Lower leg skin (tissue), 4 donors: ENCODE results near the gene SLC34A3. TPM values are rescaled to one million over a fixed set of nuclear protein-coding genes. Genes with fewer than 3 reads are reported as not detected.

Experiments used
- DNase-seq, 2 donors: peaks; one replicate each; pipeline ENCODE4 v3.0.0-alpha.2; 2019; ENCODE audit warnings: low spot score in 2 of 2
- H3K4me3 ChIP-seq: fragments of 200-600 bp; sonication (generic); 2 replicates; pipeline ENCODE4 v1.5.1; 2017; ENCODE audit warnings: mild to moderate bottlenecking, low read depth; ENCODE audit not compliant: poor library complexity, severe bottlenecking
- POLR2A ChIP-seq, 2 donors: fragments of 450-650 bp; IDR thresholded peaks; one replicate each; pipeline ENCODE4 v1.6.1; 2016 to 2017; ENCODE audit warnings: antibody characterized with exemption in 2 of 2, mild to moderate bottlenecking in 1 of 2, moderate library complexity in 1 of 2
- WGBS, 2 donors: methylation state at CpG; one replicate each; pipeline ENCODE4 v1.1.5; 2018; 5-methylcytosine and 5-hydroxymethylcytosine counted together
- intact Hi-C: fragments of 100-400 bp; cut with DNase I; formaldehyde crosslinking; loops from one replicate; pipeline ENCODE4 v1.15.0; 2023; ENCODE audit warnings: low total_unique reads
- total RNA-seq, 4 donors: library from RNA; depleted of rRNA; stranded (reverse); fragments of >200 nt; gene quantifications; one replicate each; pipeline ENCODE4 v1.1.0, GENCODE V29; 2016
- TF ChIP-seq, protein P1 (sequence below), 3 donors: fragments of 450-650 bp; IDR thresholded peaks; one replicate each; pipeline ENCODE4 v1.5.1; 2016; ENCODE audit warnings: antibody characterized with exemption in 3 of 3, mild to moderate bottlenecking in 3 of 3, moderate library complexity in 2 of 3

The SLC34A3 gene
- total RNA-seq, 4 donors from 2014 or later: 1.6 TPM; not detected in 3

DNA sequence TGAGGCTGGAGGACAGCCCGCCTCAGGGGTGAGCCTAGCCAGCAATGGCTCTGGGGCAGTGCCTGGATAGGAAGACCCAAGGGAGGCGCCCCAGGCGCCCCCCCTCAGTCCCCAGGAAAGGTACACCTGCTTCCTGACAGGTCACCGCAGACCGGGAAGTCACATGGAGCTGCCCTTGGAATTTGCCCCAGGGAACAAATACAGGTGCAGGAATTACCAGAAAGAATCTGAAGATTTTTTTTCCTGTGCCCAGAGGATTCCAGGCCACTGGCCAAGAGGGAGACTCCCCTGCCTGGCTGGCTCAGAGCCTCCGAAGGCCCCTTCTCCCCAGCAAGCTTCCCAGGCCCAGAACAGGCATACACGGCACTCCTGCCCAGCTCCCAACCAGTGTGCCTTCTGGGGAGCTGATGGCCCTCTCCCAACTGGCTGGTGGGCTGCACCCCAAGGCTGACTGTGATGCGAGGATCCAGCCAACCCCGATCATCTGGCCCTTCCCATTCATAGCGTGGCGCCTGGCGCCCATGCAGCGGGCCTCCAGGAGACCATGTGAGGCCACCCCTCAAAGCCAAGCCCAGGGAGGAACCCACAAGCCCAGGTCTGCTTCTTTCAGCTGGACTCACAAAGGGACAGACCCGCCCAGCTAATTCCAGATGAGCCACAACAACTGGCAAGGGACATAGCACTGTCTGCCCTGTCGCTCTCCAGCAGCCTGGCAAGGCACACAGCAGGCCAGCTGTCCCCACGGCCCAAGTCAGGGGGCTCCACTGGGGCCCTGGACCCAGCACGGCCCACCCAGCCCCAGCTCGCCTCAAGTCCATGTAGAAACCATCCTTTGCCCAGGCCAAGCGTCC lies 32.4 kb upstream of the SLC34A3 start:
- no peak for TF ChIP-seq POLR2A (IDR thresholded peaks at IDR 0.05)
- TF ChIP-seq, protein P1, sequence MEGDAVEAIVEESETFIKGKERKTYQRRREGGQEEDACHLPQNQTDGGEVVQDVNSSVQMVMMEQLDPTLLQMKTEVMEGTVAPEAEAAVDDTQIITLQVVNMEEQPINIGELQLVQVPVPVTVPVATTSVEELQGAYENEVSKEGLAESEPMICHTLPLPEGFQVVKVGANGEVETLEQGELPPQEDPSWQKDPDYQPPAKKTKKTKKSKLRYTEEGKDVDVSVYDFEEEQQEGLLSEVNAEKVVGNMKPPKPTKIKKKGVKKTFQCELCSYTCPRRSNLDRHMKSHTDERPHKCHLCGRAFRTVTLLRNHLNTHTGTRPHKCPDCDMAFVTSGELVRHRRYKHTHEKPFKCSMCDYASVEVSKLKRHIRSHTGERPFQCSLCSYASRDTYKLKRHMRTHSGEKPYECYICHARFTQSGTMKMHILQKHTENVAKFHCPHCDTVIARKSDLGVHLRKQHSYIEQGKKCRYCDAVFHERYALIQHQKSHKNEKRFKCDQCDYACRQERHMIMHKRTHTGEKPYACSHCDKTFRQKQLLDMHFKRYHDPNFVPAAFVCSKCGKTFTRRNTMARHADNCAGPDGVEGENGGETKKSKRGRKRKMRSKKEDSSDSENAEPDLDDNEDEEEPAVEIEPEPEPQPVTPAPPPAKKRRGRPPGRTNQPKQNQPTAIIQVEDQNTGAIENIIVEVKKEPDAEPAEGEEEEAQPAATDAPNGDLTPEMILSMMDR (IDR thresholded peaks at IDR 0.05): no peak
- WGBS, 2 donors: 62 to 63% methylated on average over 15 to 16 of the region's 19 CpGs
- no peak for DNase-seq
- no peak overlapping the region for H3K4me3 ChIP-seq
- intact Hi-C loops: no loop called here

DNA sequence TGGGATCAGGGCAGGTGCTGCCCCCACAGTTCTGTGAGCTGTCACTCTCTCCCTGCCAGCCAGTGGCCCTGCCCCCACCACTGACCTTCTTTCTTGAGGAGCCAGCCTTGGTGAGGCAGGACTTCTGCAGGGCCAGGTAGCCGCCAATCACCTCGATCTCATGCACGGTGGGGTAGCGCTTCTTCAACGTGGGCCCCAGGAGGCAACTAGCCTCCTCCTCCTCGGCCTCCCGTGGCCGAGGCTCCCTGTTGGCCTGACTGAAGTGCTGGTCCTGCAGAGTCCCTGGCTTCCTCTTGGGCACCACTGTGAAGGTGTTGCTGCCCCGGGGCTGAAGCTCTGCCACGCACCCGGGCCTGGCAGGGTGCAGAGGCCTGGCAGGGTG lies 31.8 kb upstream of the SLC34A3 start:
- 82 to 83% methylated on average over 8 of the region's 11 CpGs for WGBS, 2 donors
- intact Hi-C loops: no loop called here
- no peak for DNase-seq
- no peak overlapping the region for H3K4me3 ChIP-seq
- no peak for TF ChIP-seq POLR2A (IDR thresholded peaks at IDR 0.05)
- TF ChIP-seq, protein P1 (IDR thresholded peaks at IDR 0.05): no peak

DNA sequence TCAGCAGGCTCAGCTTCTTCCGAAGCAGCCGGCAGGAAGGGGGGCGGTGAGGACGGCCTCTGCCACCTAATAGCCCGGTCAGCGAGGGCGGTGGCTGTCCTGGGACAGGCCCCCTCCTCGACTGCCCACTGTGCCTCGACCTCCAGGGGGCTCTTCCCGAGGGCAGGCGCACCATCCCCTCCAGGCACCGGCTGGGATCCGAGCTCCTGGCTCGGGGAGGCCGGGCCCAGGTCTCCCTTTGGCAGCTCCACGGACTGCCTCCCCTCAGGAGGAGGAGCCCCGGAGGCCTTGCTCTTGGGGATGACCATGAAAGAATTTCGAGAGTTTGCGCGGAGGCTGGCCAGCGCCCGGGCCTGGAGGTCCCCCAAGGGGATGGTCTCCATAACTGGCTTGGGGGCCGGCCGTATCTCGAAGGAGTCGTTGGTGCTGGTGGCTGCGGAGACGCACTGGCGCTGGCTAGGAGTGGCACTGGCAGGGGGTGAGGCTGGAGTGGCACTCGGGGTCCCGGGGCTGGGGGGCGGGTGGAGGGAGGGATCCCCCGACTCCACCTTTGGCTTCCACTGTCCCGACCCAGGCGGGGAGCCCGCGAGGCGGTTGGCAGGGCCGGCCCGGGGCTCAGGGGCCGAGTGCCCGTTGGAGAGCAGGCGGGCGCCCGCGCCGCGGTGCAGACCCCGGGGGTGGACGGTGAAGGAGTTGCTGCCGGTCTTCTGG lies 31.1 kb upstream of the SLC34A3 start:
- no peak overlapping the region for H3K4me3 ChIP-seq
- intact Hi-C loops: no loop called here
- DNase-seq: no peak
- WGBS, 2 donors: 22 to 35% methylated on average over 10 to 26 of the region's 51 CpGs
- TF ChIP-seq POLR2A (IDR thresholded peaks at IDR 0.05): no peak
- TF ChIP-seq, protein P1 (IDR thresholded peaks at IDR 0.05): no peak

DNA sequence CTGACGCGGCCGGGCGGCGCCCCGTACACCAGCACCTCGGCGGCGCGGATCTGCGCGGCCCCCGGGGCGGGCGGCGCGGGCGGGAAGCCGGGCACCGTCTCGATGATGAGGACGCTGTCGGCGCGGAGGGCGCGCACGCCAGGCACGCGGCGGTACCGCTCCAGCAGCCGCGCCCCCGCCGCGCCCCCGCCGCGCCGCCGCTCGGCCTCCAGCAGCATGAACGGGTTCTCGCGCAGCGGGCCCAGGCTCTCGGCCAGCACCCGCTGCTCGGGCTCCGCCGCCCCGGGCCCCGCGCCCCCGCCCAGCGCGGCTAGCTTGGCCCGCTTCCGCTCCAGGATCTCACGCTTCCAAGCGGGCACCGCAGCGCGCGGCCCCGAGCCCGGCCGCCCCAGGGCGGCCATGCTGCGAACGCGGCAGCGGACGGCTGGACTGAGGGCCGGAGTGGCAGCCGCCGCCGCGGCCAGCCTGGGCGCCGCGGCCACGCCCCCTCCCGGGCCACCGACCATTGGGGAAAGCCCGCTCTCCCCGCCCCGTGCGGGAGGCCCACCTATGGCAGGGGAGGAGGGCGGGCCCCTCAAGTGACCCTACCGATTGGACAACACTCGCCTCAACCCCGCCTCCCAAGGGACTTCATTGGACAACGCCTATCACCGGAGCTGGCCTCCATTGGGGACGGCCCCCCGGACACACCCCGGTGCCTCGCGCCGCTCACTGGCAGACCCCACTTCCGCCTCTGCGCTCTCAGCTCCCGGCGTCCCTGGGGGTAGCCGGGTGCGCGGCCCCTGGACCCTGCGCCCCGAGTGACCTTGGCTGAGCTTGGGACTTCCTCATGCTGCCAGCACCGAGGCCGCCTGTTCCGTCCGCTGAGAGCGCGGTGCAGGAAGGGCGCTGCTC lies 30.1 kb upstream of the SLC34A3 start, which contains the start of gene TPRN:
Gene TPRN (minus strand): TSS at position 431 of the 894 bp plus-strand sequence. CDS start 30 bp downstream, at position 401.
- intact Hi-C loops: no loop called here
- peak within 1 kb of the TSS; percentile 42 for H3K4me3 ChIP-seq
- 0 to 1% methylated on average over 17 to 29 of the region's 118 CpGs for WGBS, 2 donors
- peak; percentile 99 to 100 for DNase-seq
- TF ChIP-seq, protein P1 (IDR thresholded peaks at IDR 0.05): no peak
- no peak for TF ChIP-seq POLR2A (IDR thresholded peaks at IDR 0.05)

DNA sequence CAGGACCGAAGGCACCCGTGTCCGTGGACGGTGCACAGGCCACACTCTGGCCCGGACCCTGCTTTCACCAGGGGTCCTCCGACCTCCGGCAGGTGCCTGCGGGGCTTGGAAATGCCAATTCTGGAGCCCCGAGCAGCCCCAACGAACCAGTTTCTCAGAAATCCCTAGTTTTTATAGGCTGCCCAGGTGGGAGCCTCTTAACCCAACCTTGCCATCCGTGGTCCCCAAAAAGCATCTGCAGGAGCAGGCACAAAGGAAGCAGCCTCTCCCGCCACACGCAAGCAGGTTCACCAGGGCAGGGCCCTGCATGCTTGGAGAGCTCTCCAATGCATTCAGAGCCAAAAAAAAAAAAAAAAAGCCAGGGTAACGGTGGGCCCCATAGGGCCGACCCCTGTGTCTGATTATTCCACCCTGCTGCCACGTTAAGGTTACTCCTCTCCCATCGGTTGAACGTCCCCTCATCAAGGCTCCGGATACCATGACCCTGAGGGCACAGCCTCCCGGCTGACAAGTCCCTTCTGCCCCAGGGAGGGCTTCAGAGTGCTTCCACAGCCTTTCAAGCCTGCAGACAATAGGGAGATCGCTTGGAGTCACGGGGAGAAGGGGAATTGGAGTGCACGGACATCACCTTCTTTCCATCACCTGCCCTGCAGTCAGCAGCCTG lies 29.4 kb upstream of the SLC34A3 start:
- no peak for TF ChIP-seq POLR2A (IDR thresholded peaks at IDR 0.05)
- TF ChIP-seq, protein P1 (IDR thresholded peaks at IDR 0.05): no peak
- no peak for DNase-seq
- 15 to 20% methylated on average over 20 to 22 of the region's 23 CpGs for WGBS, 2 donors
- no peak overlapping the region for H3K4me3 ChIP-seq
- intact Hi-C loops: no loop called here
